Measurements from ENCODE around the gene APBB2.

DNA sequence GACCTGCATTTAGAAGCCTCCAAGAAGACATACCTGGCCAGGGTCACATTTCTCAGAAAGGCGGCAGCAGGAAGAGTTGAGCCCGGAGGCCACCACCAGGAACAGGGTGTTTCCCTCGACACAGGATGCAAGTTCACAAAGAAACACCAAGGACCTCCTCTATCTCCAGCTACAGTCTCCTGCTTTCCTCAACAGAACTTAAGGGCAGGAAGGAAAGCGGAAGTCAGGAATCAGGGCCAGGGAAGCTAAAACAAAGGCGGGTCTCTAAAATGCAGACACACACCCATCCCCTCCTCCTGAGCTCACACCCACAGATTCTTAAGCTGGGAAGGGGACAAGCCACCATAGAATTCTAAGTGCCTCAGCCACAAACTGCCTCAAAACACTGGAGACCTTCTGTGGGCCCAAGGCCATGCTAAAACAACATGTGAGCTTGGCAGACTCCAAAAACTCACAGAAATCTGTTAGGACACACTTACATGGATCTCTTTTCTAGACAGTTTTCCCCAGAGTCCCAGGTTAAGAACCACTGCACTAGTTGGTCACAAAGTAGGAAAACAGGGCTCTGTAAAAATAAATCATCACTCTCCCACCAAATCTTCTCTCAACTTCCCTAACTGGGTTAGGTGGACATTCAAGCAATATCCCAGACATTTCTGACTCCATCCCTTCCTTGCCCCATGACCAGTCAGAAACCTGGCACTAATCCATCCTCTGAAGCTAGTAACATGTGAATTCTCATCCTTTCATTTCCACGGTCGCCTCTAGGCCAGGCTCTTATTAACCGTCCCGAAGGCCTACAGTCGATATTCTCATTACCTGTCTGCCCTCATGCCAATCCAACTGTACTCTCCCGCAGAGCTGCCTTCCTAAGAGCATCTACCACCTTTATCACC, 163.2 kb downstream of the APBB2 start:
- TF ChIP-seq POLR2A (IDR thresholded peaks at IDR 0.05; ENCODE audit: low read depth) (no peak), CTCF (IDR thresholded peaks at IDR 0.05) (no peak)

All from esophagus muscularis mucosa (tissue), 3 donors.